Measurements from ENCODE around the gene CACNA1C. TPM values are rescaled to one million over a fixed set of nuclear protein-coding genes. Genes with fewer than 3 reads are reported as not detected.

The CACNA1C gene
- polyA plus RNA-seq, 1 of the 3 experiments (the other 2 are of a cell fraction) = 1.5 TPM

GRCh38 chr12:2274733-2275132 is 221.9 kb downstream of the CACNA1C start:
- CTCF ChIA-PET = interaction anchor here (6.5 kb wide), 1 partner anchor 10 kb away, joined by 32 read pairs; no protein-coding TSS in a partner anchor
- peaks cover 0 to 3% of the 10 kb centered on the region in 2 experiments; a peak in 1 of 4 replicates for H3K4me1 ChIP-seq (ENCODE audit: control insufficient read depth in 1 of 2, insufficient read depth in 2 of 2, low read depth in 1 of 2, low read length in 1 of 2)
- H3K36me3 ChIP-seq (replicated peaks in 1 of 2; ENCODE audit: control insufficient read depth in 1 of 2, insufficient read depth in 2 of 2, low read length in 1 of 2) = no peaks in the 10 kb centered on the region
- peaks cover 5% of the 10 kb centered on the region for H3F3A ChIP-seq (replicated peaks; ENCODE audit: insufficient read depth)
- no peaks in the 10 kb centered on the region for H3K27me3 ChIP-seq (ENCODE audit: insufficient read depth)
- DNase-seq = no peak
- WGBS (ENCODE audit: low lambda C conversion rate) = 79% methylated on average over 7 of the region's 7 CpGs
- no peaks in the 10 kb centered on the region for H3K9me3 ChIP-seq
- H3K9ac ChIP-seq = no peak overlapping the region
- H3K4me2 ChIP-seq = no peak overlapping the region
- no peak overlapping the region for H2AFZ ChIP-seq (ENCODE audit: low read depth)
- H4K20me1 ChIP-seq (ENCODE audit: insufficient read depth) = no peaks in the 10 kb centered on the region
- POLR2A ChIA-PET = no interaction called here
- H3K4me3 ChIP-seq (ENCODE audit: low read depth in 2 of 2, low read length in 1 of 2) = no peak overlapping the region
- no peaks in the 10 kb centered on the region for H3K79me2 ChIP-seq (ENCODE audit: insufficient read depth)
- TF ChIP-seq CHD2 (IDR thresholded peaks at IDR 0.05; ENCODE audit: low read length, partially characterized antibody) (no peak), POLR2AphosphoS5 (IDR thresholded peaks at IDR 0.05; ENCODE audit: low read depth, low read length) (no peak), USF1 (IDR thresholded peaks at IDR 0.05; ENCODE audit: borderline replicate concordance, low read depth) (no peak), TEAD4 (IDR thresholded peaks at IDR 0.05; ENCODE audit: borderline replicate concordance, insufficient read depth) (no peak), YY1 (IDR thresholded peaks at IDR 0.05; ENCODE audit: low read depth) (no peak), FOXJ3 (CRISPR knock-in tag; IDR thresholded peaks at IDR 0.05) (no peak), GATA2 (CRISPR knock-in tag; IDR thresholded peaks at IDR 0.05) (no peak), RCOR1 (IDR thresholded peaks at IDR 0.05; ENCODE audit: low read length) (no peak), ZBTB33 (IDR thresholded peaks at IDR 0.05; ENCODE audit: borderline replicate concordance, low read depth) (no peak), SIN3A (IDR thresholded peaks at IDR 0.05; ENCODE audit: borderline replicate concordance, low read depth, low read length) (no peak), ELF1 (IDR thresholded peaks at IDR 0.05) (no peak), TCF12 (IDR thresholded peaks at IDR 0.05) (no peak), EZH2phosphoT487 (IDR thresholded peaks at IDR 0.05; ENCODE audit: borderline replicate concordance, low read depth) (no peak), PBX3 (IDR thresholded peaks at IDR 0.05) (no peak), USF2 (IDR thresholded peaks at IDR 0.05; ENCODE audit: borderline replicate concordance, low read depth, low read length) (no peak), MAX (IDR thresholded peaks at IDR 0.05; ENCODE audit: low read depth) (no peak)
- H3K9me2 ChIP-seq = no peaks in the 10 kb centered on the region
- H3K27ac ChIP-seq (ENCODE audit: low read depth in 2 of 2, low read length in 1 of 2) = no peak overlapping the region
